HG03342 (cell line): ENCODE results near the gene MCUR1.

Source experiments
- ATAC-seq: cut with Tn5 transposase; IDR thresholded peaks from one replicate; pipeline ENCODE4 v1.9.1; 2021; ENCODE audit warnings: mild to moderate bottlenecking, moderate library complexity; ENCODE audit not compliant: unreplicated experiment

Gene MCUR1

GRCh38 chr6:13742961-13743735, 71.2 kb downstream of the MCUR1 start:
- ATAC-seq: no peak

- no peak for ATAC-seq
Measured at GRCh38 chr6:13741365-13741764, 73.0 kb downstream of the MCUR1 start.
